Activated T-helper 9 cell treated with anti-CD3 and anti-CD28 coated beads, Interleukin-2, amount 50 U/mL, for 16 hours (primary cell): ENCODE results near the gene FIP1L1.

Experiments
- DNase-seq: peaks from one replicate; pipeline ENCODE4 v3.0.0-alpha.2; 2020; ENCODE audit warnings: low read depth

The FIP1L1 gene

GRCh38 chr4:53476232-53477037, 99.0 kb downstream of the FIP1L1 start:
- DNase-seq, result no peak

- no peak for DNase-seq
Observed at GRCh38 chr4:53477038-53477565, 99.7 kb downstream of the FIP1L1 start.

GRCh38 chr4:53477636-53478035, 100.2 kb downstream of the FIP1L1 start:
- DNase-seq, result no peak

GRCh38 chr4:53478671-53479456, 101.4 kb downstream of the FIP1L1 start:
- no peak for DNase-seq

GRCh38 chr4:53479736-53480525, 102.5 kb downstream of the FIP1L1 start:
- DNase-seq, result no peak

- DNase-seq, result no peak
Observed at GRCh38 chr4:53480909-53481308, 103.5 kb downstream of the FIP1L1 start.

- DNase-seq, result no peak
Observed at GRCh38 chr4:53481586-53481985, 104.1 kb downstream of the FIP1L1 start.

- no peak for DNase-seq
Observed at GRCh38 chr4:53483250-53483649, 105.8 kb downstream of the FIP1L1 start.

- DNase-seq, result no peak
Observed at GRCh38 chr4:53484911-53485657, 107.6 kb downstream of the FIP1L1 start.

- no peak for DNase-seq
Observed at GRCh38 chr4:53485658-53486040, 108.2 kb downstream of the FIP1L1 start.

- no peak for DNase-seq
Observed at GRCh38 chr4:53487766-53488165, 110.3 kb downstream of the FIP1L1 start.

GRCh38 chr4:53489279-53489889, 111.9 kb downstream of the FIP1L1 start:
- no peak for DNase-seq

- no peak for DNase-seq
Observed at GRCh38 chr4:53490161-53490956, 112.9 kb downstream of the FIP1L1 start.

- no peak for DNase-seq
Observed at GRCh38 chr4:53490965-53491622, 113.7 kb downstream of the FIP1L1 start.

- DNase-seq, result no peak
Observed at GRCh38 chr4:53494851-53495250, 117.4 kb downstream of the FIP1L1 start.

GRCh38 chr4:53497487-53498244, 120.2 kb downstream of the FIP1L1 start:
- no peak for DNase-seq

- DNase-seq, result no peak
Observed at GRCh38 chr4:53498706-53499105, 121.3 kb downstream of the FIP1L1 start.

- no peak for DNase-seq
Observed at GRCh38 chr4:53499791-53500190, 122.3 kb downstream of the FIP1L1 start.

- DNase-seq, result no peak
Observed at GRCh38 chr4:53500546-53500945, 123.1 kb downstream of the FIP1L1 start.
